Measurements from ENCODE around the gene NECAB2.

The NECAB2 gene

GRCh38 chr16:83998091-83998490 lies 30.0 kb downstream of the NECAB2 start:
- Histone ChIP-seq H3K27me3 (ENCODE audit: insufficient read depth, low read length, poor library complexity) (peaks cover 21% of the 10 kb centered on the region), H3K9ac (ENCODE audit: low read depth, low read length) (no peak overlapping the region), H4K20me1 (ENCODE audit: insufficient read depth, low read length) (no peaks in the 10 kb centered on the region), H3K27ac (ENCODE audit: low read length) (no peak overlapping the region), H3K4me2 (ENCODE audit: insufficient read depth, low read length) (no peak overlapping the region), H3K79me2 (ENCODE audit: insufficient read depth, low read length) (no peaks in the 10 kb centered on the region), H3K36me3 (ENCODE audit: insufficient read depth, low read length) (no peaks in the 10 kb centered on the region), H3K9me3 (ENCODE audit: insufficient read depth, low read length, severe bottlenecking) (no peaks in the 10 kb centered on the region), H2AFZ (ENCODE audit: low read depth, low read length) (no peak overlapping the region), H3K4me1 (ENCODE audit: insufficient read depth, low read length) (no peaks in the 10 kb centered on the region), H3K4me3 (ENCODE audit: low read depth in 1 of 2, low read length in 2 of 2) (no peak overlapping the region)
- ATAC-seq (ENCODE audit: insufficient read depth, low read depth), result no peak
- no peak for DNase-seq
- TF ChIP-seq, protein P1, sequence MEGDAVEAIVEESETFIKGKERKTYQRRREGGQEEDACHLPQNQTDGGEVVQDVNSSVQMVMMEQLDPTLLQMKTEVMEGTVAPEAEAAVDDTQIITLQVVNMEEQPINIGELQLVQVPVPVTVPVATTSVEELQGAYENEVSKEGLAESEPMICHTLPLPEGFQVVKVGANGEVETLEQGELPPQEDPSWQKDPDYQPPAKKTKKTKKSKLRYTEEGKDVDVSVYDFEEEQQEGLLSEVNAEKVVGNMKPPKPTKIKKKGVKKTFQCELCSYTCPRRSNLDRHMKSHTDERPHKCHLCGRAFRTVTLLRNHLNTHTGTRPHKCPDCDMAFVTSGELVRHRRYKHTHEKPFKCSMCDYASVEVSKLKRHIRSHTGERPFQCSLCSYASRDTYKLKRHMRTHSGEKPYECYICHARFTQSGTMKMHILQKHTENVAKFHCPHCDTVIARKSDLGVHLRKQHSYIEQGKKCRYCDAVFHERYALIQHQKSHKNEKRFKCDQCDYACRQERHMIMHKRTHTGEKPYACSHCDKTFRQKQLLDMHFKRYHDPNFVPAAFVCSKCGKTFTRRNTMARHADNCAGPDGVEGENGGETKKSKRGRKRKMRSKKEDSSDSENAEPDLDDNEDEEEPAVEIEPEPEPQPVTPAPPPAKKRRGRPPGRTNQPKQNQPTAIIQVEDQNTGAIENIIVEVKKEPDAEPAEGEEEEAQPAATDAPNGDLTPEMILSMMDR (IDR thresholded peaks at IDR 0.05; ENCODE audit: borderline replicate concordance, extremely low read depth, low read length, poor library complexity, severe bottlenecking), result no peak
- no peak for TF ChIP-seq EZH2 (IDR thresholded peaks at IDR 0.05; ENCODE audit: borderline replicate concordance, low read depth, low read length, severe bottlenecking)

DNA sequence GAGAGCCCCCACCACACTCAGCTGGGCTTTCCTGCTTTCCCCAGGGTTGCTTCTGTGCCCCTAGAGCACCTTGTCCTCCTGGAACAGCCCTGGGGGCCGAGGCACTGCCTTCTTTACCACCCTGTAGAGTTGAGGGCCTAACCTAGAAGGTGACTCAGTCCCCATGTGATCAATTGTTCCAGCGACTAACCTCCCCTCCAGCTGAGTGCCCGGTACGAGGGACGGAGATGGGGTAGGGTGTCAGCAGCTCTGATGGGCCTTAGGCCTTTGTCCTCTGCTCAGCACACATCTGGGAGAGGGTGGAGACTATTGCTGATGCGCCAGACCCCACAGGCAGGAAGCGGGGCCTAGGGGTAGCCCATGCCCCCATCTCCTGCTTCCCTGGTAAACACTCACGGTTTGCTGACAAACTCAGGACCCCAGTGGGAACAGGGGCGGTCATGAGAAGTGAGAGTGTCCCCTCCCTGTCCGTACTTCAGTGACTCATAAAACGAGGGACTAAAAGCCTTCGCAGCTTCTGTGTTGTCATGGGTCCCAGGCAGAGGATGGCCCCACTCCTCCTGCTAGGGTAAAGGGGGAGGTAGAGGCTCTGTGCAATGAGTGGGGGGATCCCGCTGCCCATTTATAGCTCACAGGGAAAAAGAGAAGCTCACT lies 33.1 kb downstream of the NECAB2 start:
- no peak overlapping the region for H3K27ac ChIP-seq (ENCODE audit: low read length)
- H3K27me3 ChIP-seq (ENCODE audit: insufficient read depth, low read length, poor library complexity), result peaks cover 15% of the 10 kb centered on the region
- no peaks in the 10 kb centered on the region for H3K36me3 ChIP-seq (ENCODE audit: insufficient read depth, low read length)
- no peak overlapping the region for H2AFZ ChIP-seq (ENCODE audit: low read depth, low read length)
- no peaks in the 10 kb centered on the region for H3K79me2 ChIP-seq (ENCODE audit: insufficient read depth, low read length)
- no peak overlapping the region for H3K4me2 ChIP-seq (ENCODE audit: insufficient read depth, low read length)
- no peaks in the 10 kb centered on the region for H3K9me3 ChIP-seq (ENCODE audit: insufficient read depth, low read length, severe bottlenecking)
- H3K4me1 ChIP-seq (ENCODE audit: insufficient read depth, low read length), result no peaks in the 10 kb centered on the region
- H4K20me1 ChIP-seq (ENCODE audit: insufficient read depth, low read length), result no peaks in the 10 kb centered on the region
- ATAC-seq (ENCODE audit: insufficient read depth, low read depth) (no peak), DNase-seq (no peak)
- H3K4me3 ChIP-seq (ENCODE audit: low read depth in 1 of 2, low read length in 2 of 2), result no peak overlapping the region
- TF ChIP-seq, protein P1 (IDR thresholded peaks at IDR 0.05; ENCODE audit: borderline replicate concordance, extremely low read depth, low read length, poor library complexity, severe bottlenecking), result no peak
- no peak for TF ChIP-seq EZH2 (IDR thresholded peaks at IDR 0.05; ENCODE audit: borderline replicate concordance, low read depth, low read length, severe bottlenecking)
- no peak overlapping the region for H3K9ac ChIP-seq (ENCODE audit: low read depth, low read length)

DNA sequence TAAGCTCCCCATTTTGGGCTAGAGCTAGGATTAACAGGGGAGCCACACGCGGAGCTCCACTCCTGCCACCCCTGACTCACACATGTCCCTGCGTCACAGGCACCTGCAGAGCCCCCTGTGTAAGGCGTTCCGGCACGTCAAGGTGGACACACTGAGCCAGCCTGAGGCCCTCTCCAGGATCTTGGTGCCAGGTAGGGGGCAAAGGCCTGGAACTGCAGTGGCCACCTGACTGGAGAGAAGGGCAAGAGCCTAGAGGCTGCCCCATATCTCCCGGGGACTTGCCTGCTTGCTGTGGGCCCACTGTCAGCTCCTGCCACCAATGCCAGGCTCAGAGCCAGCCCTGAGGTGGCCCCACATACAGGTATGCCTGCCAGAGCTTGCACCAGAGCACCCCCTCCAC lies 33.7 kb downstream of the NECAB2 start:
- H4K20me1 ChIP-seq (ENCODE audit: insufficient read depth, low read length), result no peaks in the 10 kb centered on the region
- no peak for ATAC-seq (ENCODE audit: insufficient read depth, low read depth)
- H3K9ac ChIP-seq (ENCODE audit: low read depth, low read length), result no peak overlapping the region
- H3K4me3 ChIP-seq (ENCODE audit: low read depth in 1 of 2, low read length in 2 of 2), result no peak overlapping the region
- H3K9me3 ChIP-seq (ENCODE audit: insufficient read depth, low read length, severe bottlenecking), result no peaks in the 10 kb centered on the region
- no peaks in the 10 kb centered on the region for H3K79me2 ChIP-seq (ENCODE audit: insufficient read depth, low read length)
- no peaks in the 10 kb centered on the region for H3K36me3 ChIP-seq (ENCODE audit: insufficient read depth, low read length)
- no peak overlapping the region for H3K4me2 ChIP-seq (ENCODE audit: insufficient read depth, low read length)
- H3K27me3 ChIP-seq (ENCODE audit: insufficient read depth, low read length, poor library complexity), result peaks cover 14% of the 10 kb centered on the region
- H2AFZ ChIP-seq (ENCODE audit: low read depth, low read length), result no peak overlapping the region
- no peak for DNase-seq
- H3K4me1 ChIP-seq (ENCODE audit: insufficient read depth, low read length), result no peaks in the 10 kb centered on the region
- TF ChIP-seq, protein P1 (IDR thresholded peaks at IDR 0.05; ENCODE audit: borderline replicate concordance, extremely low read depth, low read length, poor library complexity, severe bottlenecking), result no peak
- TF ChIP-seq EZH2 (IDR thresholded peaks at IDR 0.05; ENCODE audit: borderline replicate concordance, low read depth, low read length, severe bottlenecking), result no peak
- no peak overlapping the region for H3K27ac ChIP-seq (ENCODE audit: low read length)
